Loucy (cell line): ENCODE data around the gene WNK2.

ENCODE experiments used
- H2AFZ ChIP-seq: fragments of 200-600 bp; sonication (generic); 2 replicates; pipeline ENCODE4 v1.6.0; 2016; ENCODE audit warnings: antibody characterized with exemption, mild to moderate bottlenecking, low read length, moderate library complexity
- H3F3A ChIP-seq: fragments of 200-600 bp; 2 replicates; pipeline ENCODE4 v1.6.0; 2016; ENCODE audit warnings: antibody characterized with exemption, low read depth, mild to moderate bottlenecking
- H3K27me3 ChIP-seq: fragments of 200-600 bp; sonication (generic); 2 replicates; pipeline ENCODE4 v1.6.1; 2014; ENCODE audit warnings: low read length, mild to moderate bottlenecking; ENCODE audit not compliant: insufficient read depth, poor library complexity, severe bottlenecking
- H3K36me3 ChIP-seq: fragments of 200-600 bp; sonication (generic); 2 replicates; pipeline ENCODE4 v1.6.1; 2016; ENCODE audit warnings: low read length; ENCODE audit not compliant: insufficient read depth
- H3K4me1 ChIP-seq: fragments of 200-600 bp; sonication (generic); 2 replicates; pipeline ENCODE4 v1.5.1; 2014; ENCODE audit warnings: low read length, mild to moderate bottlenecking; ENCODE audit not compliant: insufficient read depth, poor library complexity, severe bottlenecking
- H3K4me2 ChIP-seq: fragments of 200-600 bp; sonication (generic); 2 replicates; pipeline ENCODE4 v1.6.0; 2014; ENCODE audit warnings: antibody characterized with exemption, low read length, low read depth, mild to moderate bottlenecking; ENCODE audit not compliant: poor library complexity, severe bottlenecking
- H3K4me3 ChIP-seq: fragments of 200-600 bp; sonication (generic); 2 replicates; pipeline ENCODE4 v1.5.1; 2014; ENCODE audit warnings: low read length, mild to moderate bottlenecking, mixed read lengths; ENCODE audit not compliant: poor library complexity, severe bottlenecking
- H3K79me2 ChIP-seq: fragments of 200-600 bp; sonication (generic); 2 replicates; pipeline ENCODE4 v1.6.1; 2014; ENCODE audit warnings: low read length; ENCODE audit not compliant: insufficient read depth
- H3K9ac ChIP-seq: fragments of 200-600 bp; sonication (generic); 2 replicates; pipeline ENCODE4 v1.6.0; 2014; ENCODE audit warnings: mild to moderate bottlenecking, low read depth, low read length, moderate library complexity; ENCODE audit not compliant: poor library complexity, severe bottlenecking
- H3K9me2 ChIP-seq: fragments of 200-600 bp; sonication (generic); replicated peaks from 2 replicates; pipeline ENCODE4 v1.6.1; 2016; ENCODE audit warnings: low read depth, low read length, mixed read lengths
- H3K9me3 ChIP-seq: fragments of 200-600 bp; sonication (generic); 2 replicates; pipeline ENCODE4 v1.6.1; 2014; ENCODE audit warnings: mild to moderate bottlenecking, antibody characterized with exemption, low read length, low read depth; ENCODE audit not compliant: insufficient read depth
- H4K20me1 ChIP-seq: fragments of 200-600 bp; sonication (generic); 2 replicates; pipeline ENCODE4 v1.6.0; 2014; ENCODE audit warnings: antibody characterized with exemption, low read length, mild to moderate bottlenecking; ENCODE audit not compliant: insufficient read depth, poor library complexity, severe bottlenecking
- CTCF ChIP-seq: fragments of 200-600 bp; sonication (generic); conservative IDR thresholded peaks from 2 replicates; pipeline ENCODE4 v1.5.1; 2014; ENCODE audit warnings: mild to moderate bottlenecking, antibody characterized with exemption, low read length
- EZH2phosphoT487 ChIP-seq: fragments of 200-600 bp; IDR thresholded peaks from 2 replicates; pipeline ENCODE4 v1.6.1; 2018; ENCODE audit warnings: antibody characterized with exemption, mild to moderate bottlenecking, moderate library complexity, borderline replicate concordance

WNK2 gene

GRCh38 chr9:93222890-93223259 lies 38.9 kb downstream of the WNK2 start:
- TF ChIP-seq CTCF, result no peak
- TF ChIP-seq EZH2phosphoT487, result no peak

GRCh38 chr9:93223260-93224180 lies 39.6 kb downstream of the WNK2 start:
- TF ChIP-seq EZH2phosphoT487 (no peak), CTCF (no peak)

More at GRCh38 chr9:93222890-93223259, 38.9 kb downstream of the WNK2 start:
- no peaks in the 10 kb centered on the region for H3K27me3 ChIP-seq
- no peak overlapping the region for H3K4me2 ChIP-seq
- no peaks in the 10 kb centered on the region for H4K20me1 ChIP-seq
- no peaks in the 10 kb centered on the region for H3K4me1 ChIP-seq
- no peak overlapping the region for H3K9ac ChIP-seq
- no peaks in the 10 kb centered on the region for H3K9me3 ChIP-seq
- H3F3A ChIP-seq, result no peaks in the 10 kb centered on the region
- H2AFZ ChIP-seq, result no peak overlapping the region
- H3K4me3 ChIP-seq, result no peak overlapping the region
- H3K9me2 ChIP-seq, result no peaks in the 10 kb centered on the region
- H3K79me2 ChIP-seq, result no peaks in the 10 kb centered on the region
- H3K36me3 ChIP-seq, result no peaks in the 10 kb centered on the region

GRCh38 chr9:93224591-93224990 lies 40.7 kb downstream of the WNK2 start:
- no peaks in the 10 kb centered on the region for H3F3A ChIP-seq
- H3K4me2 ChIP-seq, result no peak overlapping the region
- no peaks in the 10 kb centered on the region for H4K20me1 ChIP-seq
- no peaks in the 10 kb centered on the region for H3K36me3 ChIP-seq
- no peaks in the 10 kb centered on the region for H3K9me3 ChIP-seq
- H3K4me1 ChIP-seq, result no peaks in the 10 kb centered on the region
- H3K4me3 ChIP-seq, result no peak overlapping the region
- no peaks in the 10 kb centered on the region for H3K9me2 ChIP-seq
- H2AFZ ChIP-seq, result no peak overlapping the region
- H3K27me3 ChIP-seq, result no peaks in the 10 kb centered on the region
- no peaks in the 10 kb centered on the region for H3K79me2 ChIP-seq
- TF ChIP-seq EZH2phosphoT487 (no peak), CTCF (no peak)
- no peak overlapping the region for H3K9ac ChIP-seq

More at GRCh38 chr9:93223260-93224180, 39.6 kb downstream of the WNK2 start:
- no peaks in the 10 kb centered on the region for H3K4me1 ChIP-seq
- no peaks in the 10 kb centered on the region for H3K79me2 ChIP-seq
- H4K20me1 ChIP-seq, result no peaks in the 10 kb centered on the region
- no peak overlapping the region for H3K4me2 ChIP-seq
- no peaks in the 10 kb centered on the region for H3K27me3 ChIP-seq
- no peaks in the 10 kb centered on the region for H3K9me2 ChIP-seq
- no peaks in the 10 kb centered on the region for H3F3A ChIP-seq
- no peak overlapping the region for H2AFZ ChIP-seq
- no peak overlapping the region for H3K9ac ChIP-seq
- no peaks in the 10 kb centered on the region for H3K9me3 ChIP-seq
- H3K4me3 ChIP-seq, result no peak overlapping the region
- no peaks in the 10 kb centered on the region for H3K36me3 ChIP-seq
